ENCODE data around the gene AK2.
A peak's percentile ranks its signal among the peaks of the same experiment; 100 is the strongest.

The AK2 gene

DNA sequence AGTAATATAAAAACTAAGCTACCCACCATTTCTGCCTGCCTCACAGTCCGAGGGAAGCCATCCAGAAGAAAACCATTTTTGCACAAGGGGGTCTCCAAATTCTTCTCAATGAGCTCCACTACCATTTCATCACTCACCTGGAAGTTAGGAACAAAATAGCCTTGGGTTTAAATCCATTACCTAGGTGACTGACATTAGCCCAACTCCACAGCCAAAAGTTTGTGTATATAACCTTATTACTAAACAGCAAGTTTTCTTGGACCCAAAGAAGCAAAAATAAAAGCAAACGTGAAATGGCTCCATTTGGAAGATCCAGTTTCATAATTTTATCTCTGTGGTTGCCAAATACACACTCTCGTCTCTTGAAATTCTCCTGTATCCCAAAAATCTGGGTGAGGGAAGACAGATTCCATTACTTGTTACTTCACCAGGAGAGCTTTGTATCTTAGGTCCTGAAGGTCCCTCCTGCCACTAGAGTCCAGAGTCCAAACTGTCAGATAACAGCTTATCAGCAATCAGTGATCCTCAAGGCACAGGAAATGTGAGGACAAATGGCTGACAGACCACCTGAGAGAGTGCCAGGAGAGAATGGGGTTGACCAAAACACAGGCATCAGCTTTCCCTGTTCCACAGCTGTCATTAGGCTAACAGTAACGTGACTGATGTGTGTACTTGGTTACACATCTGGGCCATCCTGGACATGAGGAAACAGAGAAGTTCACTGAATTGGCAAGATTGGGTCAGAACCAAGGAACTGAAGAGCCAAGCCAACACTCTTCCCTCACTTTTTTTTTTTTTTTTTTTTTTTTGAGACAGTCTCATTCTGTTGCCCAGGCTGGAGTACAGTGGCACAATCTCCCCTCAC lies 14.9 kb downstream of the AK2 start:
- no peak for DNase-seq

- DNase-seq = no peak
These were observed 18.6 kb downstream of the AK2 start for GRCh38 chr1:33018112-33018511.

GRCh38 chr1:33017175-33017574 lies 19.5 kb downstream of the AK2 start:
- DNase-seq = no peak

DNA sequence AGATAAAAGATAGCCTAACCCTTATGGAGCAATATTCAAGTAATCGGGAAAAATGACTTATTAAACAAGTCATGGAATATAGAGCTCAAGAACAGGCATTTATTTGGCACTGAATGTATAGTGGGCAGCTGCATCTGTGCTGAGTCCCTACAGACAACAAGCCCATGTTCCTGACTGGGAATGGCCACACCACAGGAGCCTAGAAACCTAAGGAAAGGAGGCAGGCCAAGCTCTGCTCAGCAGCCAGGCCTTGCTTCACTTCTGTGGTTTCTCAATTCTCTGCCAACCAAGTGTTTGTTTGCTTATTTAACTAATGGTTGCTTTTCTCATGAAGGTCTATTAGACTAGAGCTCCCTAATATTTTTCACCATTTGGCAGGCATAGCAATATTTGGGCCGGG lies 21.5 kb downstream of the AK2 start:
- DNase-seq = no peak

GRCh38 chr1:33014464-33015163 lies 22.1 kb downstream of the AK2 start:
- peak; percentile 24 for DNase-seq

DNA sequence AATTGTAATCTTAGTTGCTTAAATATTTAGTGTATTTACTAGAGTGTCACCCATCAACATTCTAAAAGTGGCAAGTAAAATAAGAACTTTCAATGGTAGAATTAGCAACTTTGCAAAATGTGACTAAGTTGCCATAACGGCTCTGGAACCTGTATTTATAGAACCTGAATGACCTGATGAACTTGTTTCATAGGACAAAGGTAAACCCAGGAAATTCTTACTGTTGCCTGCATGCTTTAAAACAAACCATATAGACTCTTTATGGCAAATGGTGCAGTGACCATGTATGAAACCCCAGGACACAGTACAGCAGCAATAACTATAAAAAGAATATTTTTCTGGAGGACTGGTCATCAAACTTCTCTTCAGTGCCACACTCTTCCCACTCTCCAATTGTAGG lies 22.9 kb downstream of the AK2 start:
- no peak for DNase-seq

- no peak for DNase-seq
These were observed 24.5 kb downstream of the AK2 start for GRCh38 chr1:33012165-33012564.

DNA sequence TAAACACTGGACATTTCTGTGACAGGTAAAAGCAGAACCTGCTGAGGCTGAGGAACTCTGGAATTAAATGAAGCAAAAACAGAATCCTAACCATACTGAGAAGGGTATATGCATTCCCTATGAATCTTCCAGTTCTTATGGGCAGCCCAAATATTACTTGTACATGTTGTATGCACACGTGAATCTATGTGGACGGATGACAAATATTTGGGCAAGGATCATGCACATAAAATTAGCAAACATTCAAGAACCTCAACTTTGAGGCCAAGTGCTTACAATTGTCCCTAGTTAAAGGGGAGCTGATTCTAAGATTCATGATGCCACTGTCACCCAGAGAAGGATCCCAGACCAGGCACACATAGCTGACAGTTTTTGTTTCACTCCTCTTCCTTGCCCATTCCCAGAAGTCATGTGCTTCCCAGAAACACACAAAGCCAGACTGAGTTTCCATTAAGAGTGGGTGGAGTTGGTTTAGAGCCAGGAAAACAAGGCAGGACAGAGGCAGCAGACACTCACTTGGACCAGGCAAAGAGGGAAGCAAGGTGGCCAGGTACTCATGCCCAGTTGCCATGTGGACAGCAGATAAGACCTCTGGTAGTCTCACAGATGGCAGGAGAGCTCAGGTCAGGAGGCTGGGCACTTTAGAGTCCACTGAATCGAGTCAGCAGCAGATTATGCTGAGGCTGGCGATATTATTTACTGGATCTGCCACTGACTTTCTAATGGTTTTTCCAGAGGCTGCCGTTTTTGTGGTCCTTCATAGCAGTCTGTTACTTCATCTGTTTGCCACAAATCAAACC lies 25.6 kb downstream of the AK2 start:
- no peak for DNase-seq

GRCh38 chr1:33009561-33009960 lies 27.1 kb downstream of the AK2 start:
- DNase-seq = no peak

- DNase-seq = no peak
These were observed 28.4 kb downstream of the AK2 start for GRCh38 chr1:33008051-33008914.

DNA sequence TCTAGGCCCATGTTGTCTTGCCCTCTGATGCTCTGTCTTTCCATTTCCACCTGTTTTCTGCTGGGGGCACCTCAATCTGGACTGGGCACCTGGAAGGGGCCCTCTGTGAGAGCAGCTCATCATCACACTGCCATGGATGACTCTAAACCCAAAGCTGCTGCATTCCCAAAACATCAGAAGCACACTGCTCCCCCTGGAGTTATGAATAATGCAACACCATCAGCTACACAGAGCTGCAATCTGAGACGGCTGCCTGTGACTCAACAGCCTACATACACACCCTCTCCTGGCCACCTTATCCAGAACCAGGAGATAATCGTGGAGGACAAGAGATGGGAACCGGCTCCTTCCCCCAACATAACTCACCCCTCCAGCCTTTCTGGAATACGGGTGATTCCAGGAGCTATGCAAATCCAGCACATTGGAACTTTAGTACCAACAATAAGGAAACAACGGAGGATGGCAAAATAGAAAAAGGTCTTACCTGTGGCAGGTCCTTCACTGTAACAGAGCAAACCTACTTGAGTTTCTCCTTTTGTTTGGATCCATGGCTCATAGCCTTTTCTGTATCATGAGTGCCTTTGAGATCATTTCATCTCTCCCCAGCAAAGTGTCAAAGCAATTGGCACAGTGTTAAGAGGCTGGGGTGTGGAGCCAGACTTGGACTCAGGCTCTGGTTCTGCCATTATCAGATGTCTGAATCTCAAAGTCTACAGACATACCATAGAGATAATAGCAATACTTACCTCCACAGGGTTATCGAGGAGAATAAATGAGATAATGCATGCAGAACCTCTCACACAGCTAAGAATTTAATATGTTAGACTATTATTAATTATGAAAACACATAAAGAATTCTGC lies 29.3 kb downstream of the AK2 start:
- DNase-seq = peak; percentile 60

- DNase-seq = no peak
These were observed 30.8 kb downstream of the AK2 start for GRCh38 chr1:33005838-33006421.

GRCh38 chr1:33005117-33005837 lies 31.4 kb downstream of the AK2 start:
- DNase-seq = no peak

- DNase-seq = no peak
These were observed 32.1 kb downstream of the AK2 start for GRCh38 chr1:33004613-33005012.

- DNase-seq = no peak
These were observed 33.0 kb downstream of the AK2 start for GRCh38 chr1:33003657-33004056.

DNA sequence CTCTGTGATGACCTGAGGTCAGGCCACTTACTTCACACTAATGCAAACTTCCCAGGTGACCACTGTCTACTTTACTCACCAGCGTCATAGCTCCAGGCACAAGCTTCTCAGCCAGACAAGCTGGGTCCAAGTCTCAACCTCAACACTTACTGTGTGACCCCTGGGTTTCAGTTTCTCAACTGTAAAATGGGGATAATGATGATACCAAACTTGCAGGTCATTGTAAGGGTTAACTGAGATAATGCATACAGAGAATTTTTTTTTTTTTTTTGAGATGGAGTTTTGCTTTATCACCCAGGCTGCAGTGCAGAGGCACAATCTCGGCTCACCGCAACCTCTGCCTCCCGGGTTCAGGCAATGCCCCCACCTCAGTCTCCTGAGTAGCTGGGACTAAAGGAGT lies 34.7 kb downstream of the AK2 start:
- DNase-seq = no peak

- DNase-seq = peak; percentile 57
These were observed 35.4 kb downstream of the AK2 start for GRCh38 chr1:33001282-33001681.

GRCh38 chr1:33000427-33001026 lies 36.2 kb downstream of the AK2 start:
- DNase-seq = no peak

GRCh38 chr1:32998997-32999396 lies 37.7 kb downstream of the AK2 start:
- no peak for DNase-seq

GRCh38 chr1:32998064-32998463 lies 38.6 kb downstream of the AK2 start:
- peak; percentile 33 for DNase-seq

Measured in NCI-H82 (cell line).